Mesenchymal stem cell (in vitro differentiated cells and primary cell): Measurements from ENCODE around the gene MEF2C.

Experiments
- DNase-seq: peaks from one replicate; pipeline ENCODE4 v3.0.0-alpha.2; 2013
- H2AFZ ChIP-seq: one replicate; pipeline ENCODE4 v1.6.1; 2013; ENCODE audit warnings: low read depth, mild to moderate bottlenecking, control low read depth, inconsistent platforms, low read length, moderate library complexity
- H2AK5ac ChIP-seq: 2 replicates; pipeline ENCODE4 v1.6.1; 2013; ENCODE audit warnings: low read length, moderate library complexity, mild to moderate bottlenecking, inconsistent platforms; ENCODE audit not compliant: severe bottlenecking
- H2BK120ac ChIP-seq: one replicate; pipeline ENCODE4 v1.6.1; 2013; ENCODE audit warnings: low read depth, mild to moderate bottlenecking, inconsistent platforms, low read length, moderate library complexity
- H2BK12ac ChIP-seq, 2 experiments: one replicate each; pipeline ENCODE4 v1.6.1; 2013; ENCODE audit warnings: inconsistent platforms in 2 of 2, low read length in 2 of 2, mild to moderate bottlenecking in 2 of 2, moderate library complexity in 2 of 2, control low read depth in 1 of 2
- H2BK15ac ChIP-seq: one replicate; pipeline ENCODE4 v1.6.1; 2013; ENCODE audit warnings: mild to moderate bottlenecking, low read depth, inconsistent platforms; ENCODE audit not compliant: poor library complexity, severe bottlenecking
- H2BK5ac ChIP-seq: 2 replicates; pipeline ENCODE4 v1.6.1; 2013; ENCODE audit warnings: low read depth, mild to moderate bottlenecking, low read length, control low read depth, inconsistent platforms; ENCODE audit not compliant: poor library complexity, severe bottlenecking
- H3K14ac ChIP-seq, 2 experiments: one replicate each; pipeline ENCODE4 v1.6.1; 2013; ENCODE audit warnings: inconsistent platforms in 2 of 2, low read length in 2 of 2, control low read depth in 1 of 2, mild to moderate bottlenecking in 1 of 2, moderate library complexity in 1 of 2
- H3K18ac ChIP-seq, 2 experiments: one replicate each; pipeline ENCODE4 v1.6.1; 2013; ENCODE audit warnings: inconsistent platforms in 2 of 2, low read length in 2 of 2, control low read depth in 1 of 2, low read depth in 1 of 2, mild to moderate bottlenecking in 1 of 2
- H3K23ac ChIP-seq, 2 experiments: one replicate each; pipeline ENCODE4 v1.6.1; 2013; ENCODE audit warnings: inconsistent platforms in 2 of 2, low read length in 2 of 2, mild to moderate bottlenecking in 2 of 2, moderate library complexity in 2 of 2, control low read depth in 1 of 2
- H3K27ac ChIP-seq: 2 replicates; pipeline ENCODE4 v1.5.1; 2013; ENCODE audit warnings: mild to moderate bottlenecking, moderate library complexity, low read length, control low read depth, inconsistent platforms; ENCODE audit not compliant: poor library complexity, severe bottlenecking
- H3K27me3 ChIP-seq, 2 experiments: 2 replicates each; pipeline versions ENCODE4 v1.6.1 to v1.7.0; 2013; ENCODE audit warnings: low read length in 2 of 2, mild to moderate bottlenecking in 2 of 2, moderate library complexity in 2 of 2, control low read depth in 1 of 2, inconsistent platforms in 1 of 2; ENCODE audit not compliant: control insufficient read depth in 1 of 2, insufficient read depth in 1 of 2
- H3K36me3 ChIP-seq, 2 experiments: 2 replicates each; pipeline versions ENCODE4 v1.6.1 to v1.7.0; 2013; ENCODE audit warnings: low read length in 2 of 2, control low read depth in 1 of 2, inconsistent platforms in 1 of 2, low read depth in 1 of 2, mild to moderate bottlenecking in 1 of 2; ENCODE audit not compliant: insufficient read depth in 2 of 2, control insufficient read depth in 1 of 2
- H3K4ac ChIP-seq, 2 experiments: one replicate each; pipeline ENCODE4 v1.6.1; 2013; ENCODE audit warnings: inconsistent platforms in 2 of 2, low read length in 2 of 2, mild to moderate bottlenecking in 2 of 2, moderate library complexity in 2 of 2, control low read depth in 1 of 2, low read depth in 1 of 2
- H3K4me1 ChIP-seq: 2 replicates; pipeline ENCODE4 v1.6.1; 2013; ENCODE audit warnings: low read depth, low read length, control low read depth; ENCODE audit not compliant: control insufficient read depth, insufficient read depth
- H3K4me2 ChIP-seq: 2 replicates; pipeline ENCODE4 v1.6.1; 2013; ENCODE audit warnings: low read length, mild to moderate bottlenecking, inconsistent platforms; ENCODE audit not compliant: poor library complexity, severe bottlenecking
- H3K4me3 ChIP-seq, 2 experiments: 2 replicates each; pipeline versions ENCODE4 v1.5.1 to v1.7.0; 2013; ENCODE audit warnings: low read length in 2 of 2, mild to moderate bottlenecking in 2 of 2, control low read depth in 1 of 2, low read depth in 1 of 2; ENCODE audit not compliant: insufficient read depth in 1 of 2
- H3K79me1 ChIP-seq: replicated peaks from 2 replicates; pipeline ENCODE4 v1.6.1; 2013; ENCODE audit warnings: mild to moderate bottlenecking, control low read depth, low read length, inconsistent platforms; ENCODE audit not compliant: poor library complexity, severe bottlenecking
- H3K9ac ChIP-seq: 2 replicates; pipeline ENCODE4 v1.7.0; 2013; ENCODE audit warnings: mild to moderate bottlenecking, low read length, moderate library complexity
- H3K9me3 ChIP-seq: 2 replicates; pipeline ENCODE4 v1.7.0; 2013; ENCODE audit warnings: mild to moderate bottlenecking, low read length; ENCODE audit not compliant: control insufficient read depth
- H4K8ac ChIP-seq: one replicate; pipeline ENCODE4 v1.6.1; 2013; ENCODE audit warnings: inconsistent platforms, mild to moderate bottlenecking, low read length, moderate library complexity
- H4K91ac ChIP-seq: one replicate; pipeline ENCODE4 v1.6.1; 2013; ENCODE audit warnings: mild to moderate bottlenecking, low read length, inconsistent platforms
- whole genome bisulfite sequencing: methylation state at CpG from one replicate; pipeline ENCODE4 v1.1.7; 2013; ENCODE audit warnings: mixed read lengths; 5-methylcytosine and 5-hydroxymethylcytosine counted together

MEF2C gene

DNA sequence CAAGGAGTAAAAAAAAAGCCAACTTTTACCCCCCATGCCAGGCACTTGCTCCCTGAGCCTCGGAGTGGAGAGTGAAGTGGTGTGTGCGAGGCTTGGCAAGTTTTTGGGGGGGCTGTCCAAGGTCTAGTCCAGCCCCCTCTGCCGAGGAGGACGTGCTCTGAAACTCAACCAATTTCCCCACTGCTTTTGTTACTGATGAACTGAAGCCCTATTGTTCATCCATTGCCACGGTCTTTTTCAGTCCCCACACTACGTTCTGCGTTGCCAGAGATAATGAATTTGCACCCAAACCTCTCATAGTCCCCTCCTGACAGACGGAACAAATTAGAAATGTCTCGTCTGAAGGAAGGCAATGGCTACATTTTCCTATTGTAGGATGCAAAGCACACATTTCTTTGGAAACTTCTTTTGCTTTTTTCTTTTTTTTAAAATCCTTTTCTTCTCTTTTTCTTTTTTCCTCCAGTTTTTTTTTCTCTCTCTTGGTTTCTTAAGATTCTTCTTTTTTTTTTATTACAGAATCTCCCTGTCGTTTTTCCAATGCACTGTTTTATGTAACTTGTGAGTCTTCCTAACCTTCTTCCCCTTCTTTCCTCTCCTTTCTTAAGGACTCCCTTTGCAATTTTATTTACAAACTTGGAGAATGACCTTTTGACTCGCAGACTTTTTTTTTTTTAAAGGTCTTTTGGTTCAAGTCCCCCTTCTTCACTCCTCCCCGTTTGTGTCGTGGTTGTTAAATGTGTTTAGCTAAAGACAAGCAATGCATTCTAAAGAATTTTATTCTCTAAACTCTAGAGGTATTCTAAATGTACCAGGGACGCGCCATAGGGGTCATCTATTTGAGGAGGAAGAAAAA, 209.5 kb downstream of the MEF2C start:
- Histone ChIP-seq H3K27me3 (peaks cover 83 to 97% of the 10 kb centered on the region in 2 experiments), H3K27ac (no peak overlapping the region), H4K91ac (no peak overlapping the region), H3K4me1 (peaks cover 25% of the 10 kb centered on the region), H2BK120ac (no peak overlapping the region), H3K14ac (no peak overlapping the region), H4K8ac (no peak overlapping the region), H3K4ac (no peak overlapping the region), H3K4me2 (no peak overlapping the region), H3K4me3 (no peak overlapping the region), H2BK15ac (no peak overlapping the region), H2AFZ (no peak overlapping the region), H3K18ac (no peak overlapping the region), H3K23ac (no peak overlapping the region), H3K9ac (no peak overlapping the region), H3K9me3 (no peaks in the 10 kb centered on the region), H3K79me1 (no peaks in the 10 kb centered on the region), H2AK5ac (no peak overlapping the region), H2BK12ac (no peak overlapping the region), H2BK5ac (no peak overlapping the region), H3K36me3 (no peaks in the 10 kb centered on the region)
- no peak for DNase-seq
- 1% methylated on average over 12 of the region's 15 CpGs for WGBS

- Histone ChIP-seq H2BK15ac (no peak overlapping the region), H2AK5ac (no peak overlapping the region), H3K9me3 (no peaks in the 10 kb centered on the region), H2BK5ac (no peak overlapping the region), H3K27ac (no peak overlapping the region), H4K91ac (no peak overlapping the region), H3K4me1 (peaks cover 20% of the 10 kb centered on the region), H3K4me3 (no peak overlapping the region), H3K27me3 (peaks cover 83 to 99% of the 10 kb centered on the region in 2 experiments), H3K18ac (no peak overlapping the region), H3K14ac (no peak overlapping the region), H4K8ac (no peak overlapping the region), H3K9ac (no peak overlapping the region), H3K23ac (no peak overlapping the region), H3K36me3 (no peaks in the 10 kb centered on the region), H2AFZ (no peak overlapping the region), H2BK120ac (no peak overlapping the region), H2BK12ac (no peak overlapping the region), H3K4ac (no peak overlapping the region), H3K79me1 (no peaks in the 10 kb centered on the region), H3K4me2 (no peak overlapping the region)
- 2% methylated on average over 30 of the region's 39 CpGs for WGBS
- DNase-seq = no peak
Measured at GRCh38 chr5:88672644-88673252, 210.2 kb downstream of the MEF2C start.

DNA sequence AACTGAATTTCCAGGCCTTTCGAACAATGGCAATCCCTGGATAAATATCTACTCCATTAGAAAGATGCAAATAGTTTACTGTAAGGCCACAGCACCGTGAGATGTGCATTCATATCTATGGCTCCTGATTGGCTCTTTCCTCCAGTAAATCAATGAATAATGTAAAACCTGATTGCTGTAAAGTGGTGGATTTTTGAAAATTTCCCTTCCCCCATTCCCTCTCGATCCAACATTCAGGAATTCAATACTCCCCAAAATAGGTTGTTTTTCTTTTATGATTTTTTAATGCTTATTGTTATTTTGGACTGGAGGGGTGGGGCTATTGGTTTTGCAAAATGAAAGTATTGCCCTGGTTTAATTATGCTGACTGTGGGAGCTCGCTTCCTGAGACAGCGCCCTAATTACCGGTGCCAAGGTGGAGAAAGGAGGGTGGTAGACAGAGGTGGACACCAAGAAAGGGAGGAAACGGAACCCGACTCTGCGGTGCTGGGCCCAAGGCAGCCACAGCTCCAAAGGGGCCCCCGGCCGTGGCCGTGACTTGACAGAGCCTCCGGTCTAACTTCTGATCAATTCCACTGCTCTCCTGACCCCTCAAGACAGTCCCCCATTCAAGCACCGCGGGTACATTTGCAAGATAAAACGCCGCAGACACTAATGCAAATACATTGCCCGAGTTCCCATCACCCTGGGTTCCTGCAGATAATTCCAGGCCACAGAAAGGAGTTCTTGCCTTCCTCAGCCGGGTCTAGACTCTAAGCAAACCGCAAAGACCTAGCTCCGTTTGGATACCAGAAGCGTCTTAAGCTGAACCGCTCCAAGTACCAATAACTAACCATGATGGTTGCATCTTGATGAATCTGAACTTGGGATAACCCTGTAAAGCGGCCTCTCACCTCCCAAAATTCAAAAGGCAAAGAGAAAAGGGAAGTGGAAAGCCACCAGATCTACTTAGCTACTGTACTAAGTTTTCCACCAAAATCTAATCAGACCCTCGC, 211.2 kb downstream of the MEF2C start:
- Histone ChIP-seq H3K9me3 (no peaks in the 10 kb centered on the region), H2BK12ac (no peak overlapping the region), H2AFZ (no peak overlapping the region), H4K91ac (no peak overlapping the region), H3K14ac (no peak overlapping the region), H3K27me3 (peaks cover 83 to 99% of the 10 kb centered on the region in 2 experiments), H4K8ac (no peak overlapping the region), H2BK5ac (no peak overlapping the region), H3K9ac (no peak overlapping the region), H3K27ac (no peak overlapping the region), H3K4me3 (no peak overlapping the region), H3K18ac (no peak overlapping the region), H3K4ac (no peak overlapping the region), H3K23ac (no peak overlapping the region), H3K4me2 (no peak overlapping the region), H3K4me1 (peaks cover 24% of the 10 kb centered on the region), H3K79me1 (no peaks in the 10 kb centered on the region), H2BK120ac (no peak overlapping the region), H2BK15ac (no peak overlapping the region), H2AK5ac (no peak overlapping the region), H3K36me3 (no peaks in the 10 kb centered on the region)
- no peak for DNase-seq
- 3% methylated on average over 22 of the region's 25 CpGs for WGBS
